ENCODE results near the gene FGF3. TPM values are rescaled to one million over a fixed set of nuclear protein-coding genes. Genes with fewer than 3 reads are reported as not detected.

The FGF3 gene
- total RNA-seq, 2 experiments from 2014 or later: not detected

DNA sequence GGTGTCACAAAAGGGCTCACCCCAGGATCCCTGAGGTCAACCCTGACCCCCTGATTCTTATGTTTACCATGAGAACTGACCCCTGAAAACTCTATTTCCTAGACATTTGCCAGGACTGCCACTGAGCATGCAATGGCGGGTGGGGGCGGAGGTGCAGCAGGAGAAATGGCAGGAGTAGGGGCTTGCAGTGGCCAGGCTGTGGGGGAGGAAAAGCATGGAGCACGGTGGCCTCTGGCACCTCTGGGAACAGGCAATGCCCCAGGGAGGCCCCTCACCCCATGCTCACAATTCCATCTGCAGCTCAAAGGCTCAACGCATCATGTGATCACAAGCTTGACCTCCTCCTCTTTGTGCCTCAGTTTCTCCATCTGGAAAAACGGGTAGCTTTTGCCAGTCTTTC lies 46.5 kb upstream of the FGF3 start:
- H3K36me3 ChIP-seq (ENCODE audit: insufficient read depth, low read length): no peaks in the 10 kb centered on the region
- no peak overlapping the region for H3K27ac ChIP-seq (ENCODE audit: low read depth in 1 of 2, low read length in 2 of 2)
- H3K9me3 ChIP-seq (ENCODE audit: control insufficient read depth in 1 of 2, insufficient read depth in 1 of 2, low read length in 2 of 2): no peaks in the 10 kb centered on the region
- ChIA-PET POLR2A (no interaction called here), CTCF (no interaction called here)
- no peaks in the 10 kb centered on the region for H3K9me3 Mint-ChIP-seq
- ATAC-seq (ENCODE audit: poor library complexity): no peak
- H3K4me3 ChIP-seq (ENCODE audit: low read length): no peak overlapping the region
- DNase-seq: no peak
- H3K27ac Mint-ChIP-seq: no peak overlapping the region
- peaks cover 45% of the 10 kb centered on the region for H3K27me3 Mint-ChIP-seq
- TF ChIP-seq, protein P1, sequence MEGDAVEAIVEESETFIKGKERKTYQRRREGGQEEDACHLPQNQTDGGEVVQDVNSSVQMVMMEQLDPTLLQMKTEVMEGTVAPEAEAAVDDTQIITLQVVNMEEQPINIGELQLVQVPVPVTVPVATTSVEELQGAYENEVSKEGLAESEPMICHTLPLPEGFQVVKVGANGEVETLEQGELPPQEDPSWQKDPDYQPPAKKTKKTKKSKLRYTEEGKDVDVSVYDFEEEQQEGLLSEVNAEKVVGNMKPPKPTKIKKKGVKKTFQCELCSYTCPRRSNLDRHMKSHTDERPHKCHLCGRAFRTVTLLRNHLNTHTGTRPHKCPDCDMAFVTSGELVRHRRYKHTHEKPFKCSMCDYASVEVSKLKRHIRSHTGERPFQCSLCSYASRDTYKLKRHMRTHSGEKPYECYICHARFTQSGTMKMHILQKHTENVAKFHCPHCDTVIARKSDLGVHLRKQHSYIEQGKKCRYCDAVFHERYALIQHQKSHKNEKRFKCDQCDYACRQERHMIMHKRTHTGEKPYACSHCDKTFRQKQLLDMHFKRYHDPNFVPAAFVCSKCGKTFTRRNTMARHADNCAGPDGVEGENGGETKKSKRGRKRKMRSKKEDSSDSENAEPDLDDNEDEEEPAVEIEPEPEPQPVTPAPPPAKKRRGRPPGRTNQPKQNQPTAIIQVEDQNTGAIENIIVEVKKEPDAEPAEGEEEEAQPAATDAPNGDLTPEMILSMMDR (IDR thresholded peaks at IDR 0.05): no peak
- peaks cover 14 to 23% of the 10 kb centered on the region in 2 experiments for H3K27me3 ChIP-seq (ENCODE audit: control insufficient read depth in 1 of 2, insufficient read depth in 2 of 2, low read length in 2 of 2)
- H3K4me1 Mint-ChIP-seq (ENCODE audit: low read depth): no peaks in the 10 kb centered on the region
- H3K4me3 Mint-ChIP-seq: no peak overlapping the region
- H3K36me3 Mint-ChIP-seq (ENCODE audit: low read depth): no peaks in the 10 kb centered on the region
- intact Hi-C loops (cut with DNase I, micrococcal nuclease): no loop called here
- H3K4me1 ChIP-seq (ENCODE audit: insufficient read depth, low read length): no peaks in the 10 kb centered on the region

DNA sequence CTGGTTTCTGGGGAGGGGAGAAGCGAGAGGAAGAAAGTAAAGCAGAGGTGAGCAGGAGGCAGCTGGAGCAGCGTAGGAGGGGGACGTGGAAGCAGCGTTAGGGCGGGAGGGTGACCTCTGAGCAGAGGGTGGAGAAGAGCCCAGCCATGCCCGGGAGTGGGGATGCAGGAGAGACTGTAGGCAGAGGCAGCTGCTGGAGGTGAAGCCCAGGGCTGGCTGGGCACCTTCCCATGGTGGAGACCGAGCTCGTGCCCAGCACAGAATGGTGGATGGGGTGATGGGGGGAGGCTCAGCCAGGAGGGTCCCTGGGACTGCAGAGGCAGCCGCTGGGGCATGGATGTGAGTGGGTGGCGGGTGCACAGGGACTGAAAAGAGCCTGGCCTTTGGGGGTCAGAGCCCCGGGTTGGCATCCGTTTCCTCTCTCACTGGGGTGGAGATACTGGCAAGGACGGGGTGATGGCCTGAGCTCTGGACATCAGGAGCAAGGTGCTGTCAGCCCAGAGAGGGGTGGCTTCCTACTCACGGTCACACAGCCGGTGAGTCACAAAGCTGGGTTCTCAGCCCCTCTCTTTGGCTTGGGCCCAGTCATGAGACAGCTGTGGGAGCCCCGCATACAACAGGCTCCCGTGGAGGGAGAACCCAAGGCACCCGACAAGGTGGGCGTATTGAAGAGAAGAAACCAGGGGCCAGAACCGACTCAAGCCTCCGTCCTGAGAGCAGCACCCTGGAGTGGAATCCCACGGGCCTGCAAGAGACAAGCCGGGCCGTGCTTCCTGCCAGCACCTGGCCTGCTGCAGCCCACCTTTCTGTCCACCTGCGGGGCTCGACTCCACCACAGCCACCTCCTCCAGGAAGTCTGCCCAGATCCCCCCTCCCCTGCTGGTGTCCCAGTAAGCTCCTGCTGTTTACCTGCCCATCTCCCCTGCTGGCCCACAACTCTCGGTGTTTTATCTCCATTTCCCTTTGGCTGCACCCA lies 45.8 kb upstream of the FGF3 start:
- intact Hi-C loops (cut with DNase I, micrococcal nuclease): no loop called here
- no peaks in the 10 kb centered on the region for H3K4me1 Mint-ChIP-seq (ENCODE audit: low read depth)
- Histone ChIP-seq H3K36me3 (ENCODE audit: insufficient read depth, low read length) (no peaks in the 10 kb centered on the region), H3K4me1 (ENCODE audit: insufficient read depth, low read length) (no peaks in the 10 kb centered on the region), H3K27me3 (ENCODE audit: control insufficient read depth in 1 of 2, insufficient read depth in 2 of 2, low read length in 2 of 2) (peaks cover 14 to 23% of the 10 kb centered on the region in 2 experiments), H3K27ac (ENCODE audit: low read depth in 1 of 2, low read length in 2 of 2) (no peak overlapping the region), H3K4me3 (ENCODE audit: low read length) (no peak overlapping the region), H3K9me3 (ENCODE audit: control insufficient read depth in 1 of 2, insufficient read depth in 1 of 2, low read length in 2 of 2) (no peaks in the 10 kb centered on the region)
- TF ChIP-seq, protein P1 (IDR thresholded peaks at IDR 0.05): no peak
- H3K9me3 Mint-ChIP-seq: no peaks in the 10 kb centered on the region
- ChIA-PET CTCF (no interaction called here), POLR2A (no interaction called here)
- H3K36me3 Mint-ChIP-seq (ENCODE audit: low read depth): no peaks in the 10 kb centered on the region
- DNase-seq (no peak), ATAC-seq (ENCODE audit: poor library complexity) (no peak)
- peaks cover 50% of the 10 kb centered on the region for H3K27me3 Mint-ChIP-seq
- no peak overlapping the region for H3K4me3 Mint-ChIP-seq
- no peak overlapping the region for H3K27ac Mint-ChIP-seq

DNA sequence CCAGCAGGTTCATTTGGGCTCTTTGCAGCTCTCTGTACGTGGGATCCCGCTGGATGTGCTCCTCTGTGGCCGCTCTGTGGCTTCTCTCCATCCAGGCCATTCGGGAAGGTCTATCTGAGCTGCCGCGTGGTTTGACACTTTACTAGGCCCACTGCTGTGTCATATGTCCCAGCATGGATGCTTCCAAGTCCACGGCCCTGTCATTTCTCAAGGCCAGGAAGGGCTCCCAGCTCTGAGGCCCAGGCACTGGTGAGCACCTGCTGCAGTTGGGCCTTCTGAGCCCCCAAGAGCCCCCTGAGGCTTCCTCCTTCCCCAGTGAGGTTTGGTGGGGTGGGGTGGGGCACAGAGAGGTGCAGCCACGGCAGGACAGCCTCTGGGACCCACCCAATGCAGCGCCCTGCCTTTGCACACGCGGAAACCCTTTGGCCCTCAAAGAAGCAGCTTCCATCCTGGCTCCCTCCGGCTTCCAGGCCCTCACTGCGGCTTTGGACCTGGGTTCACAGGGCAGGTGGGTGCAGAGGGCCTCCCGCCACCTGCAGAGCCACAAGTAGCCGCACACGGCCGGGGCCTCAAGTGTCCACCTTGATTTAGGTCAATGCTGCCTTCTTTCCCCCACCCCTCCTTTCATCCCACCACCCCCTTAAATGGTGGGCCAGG lies 44.5 kb upstream of the FGF3 start:
- Histone ChIP-seq H3K4me1 (ENCODE audit: insufficient read depth, low read length) (no peaks in the 10 kb centered on the region), H3K4me3 (ENCODE audit: low read length) (no peak overlapping the region), H3K27me3 (ENCODE audit: control insufficient read depth in 1 of 2, insufficient read depth in 2 of 2, low read length in 2 of 2) (peaks cover 14 to 23% of the 10 kb centered on the region in 2 experiments), H3K9me3 (ENCODE audit: control insufficient read depth in 1 of 2, insufficient read depth in 1 of 2, low read length in 2 of 2) (no peaks in the 10 kb centered on the region), H3K36me3 (ENCODE audit: insufficient read depth, low read length) (no peaks in the 10 kb centered on the region), H3K27ac (ENCODE audit: low read depth in 1 of 2, low read length in 2 of 2) (no peak overlapping the region)
- intact Hi-C loops (cut with DNase I, micrococcal nuclease): no loop called here
- H3K4me3 Mint-ChIP-seq: no peak overlapping the region
- H3K36me3 Mint-ChIP-seq (ENCODE audit: low read depth): no peaks in the 10 kb centered on the region
- POLR2A ChIA-PET: no interaction called here
- no peaks in the 10 kb centered on the region for H3K4me1 Mint-ChIP-seq (ENCODE audit: low read depth)
- H3K27ac Mint-ChIP-seq: no peak overlapping the region
- DNase-seq (no peak), ATAC-seq (ENCODE audit: poor library complexity) (no peak)
- CTCF ChIA-PET: no interaction called here
- peaks cover 58% of the 10 kb centered on the region for H3K27me3 Mint-ChIP-seq
- TF ChIP-seq, protein P1 (IDR thresholded peaks at IDR 0.05): no peak
- H3K9me3 Mint-ChIP-seq: no peaks in the 10 kb centered on the region

Data from CD4-positive, alpha-beta T cell (primary cell).